ENCODE data around the gene TTC33. TPM values are rescaled to one million over a fixed set of nuclear protein-coding genes. Genes with fewer than 3 reads are reported as not detected.

The TTC33 gene
- total RNA-seq, 1 donor from 2014 or later, result 20.1 TPM

DNA sequence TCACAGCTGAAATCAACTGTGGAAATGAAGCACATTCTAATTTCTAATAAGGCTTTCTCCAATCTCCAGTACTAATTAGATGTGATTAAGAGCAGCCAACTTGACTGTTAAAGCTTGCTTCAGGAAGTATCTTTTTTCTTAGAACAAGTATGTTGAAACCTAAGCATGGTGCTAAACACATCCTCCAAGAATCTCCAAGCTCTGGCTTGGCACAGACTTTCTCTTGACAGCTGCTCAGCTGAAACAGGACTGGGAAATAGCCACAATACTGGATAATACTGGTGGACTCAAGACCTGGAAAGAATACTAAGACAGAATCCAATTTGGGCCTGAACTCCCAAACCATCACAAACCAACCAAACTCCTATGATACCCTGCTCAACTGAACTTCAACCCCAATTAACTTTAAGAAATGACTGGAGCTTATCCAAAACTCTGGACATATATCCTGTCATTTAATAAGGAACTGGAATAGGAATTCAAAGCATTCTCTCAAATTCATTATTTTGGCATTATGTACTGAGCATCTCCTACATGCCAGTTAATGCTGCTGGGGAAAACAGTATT lies 26.2 kb upstream of the TTC33 start:
- H3K9me3 Mint-ChIP-seq, result no peaks in the 10 kb centered on the region
- H3K4me3 Mint-ChIP-seq, result no peak overlapping the region
- TF ChIP-seq CTCF (IDR thresholded peaks at IDR 0.05; ENCODE audit: unreplicated experiment), result no peak
- peak overlapping the region; percentile 34 for H3K27ac Mint-ChIP-seq
- H3K27me3 Mint-ChIP-seq (ENCODE audit: low read depth), result no peaks in the 10 kb centered on the region
- peaks cover 8% of the 10 kb centered on the region for H3K36me3 Mint-ChIP-seq
- no peak for DNase-seq (ENCODE audit: low spot score in 2 of 2, unreplicated experiment in 2 of 2)
- H3K4me1 Mint-ChIP-seq, result peaks cover 13% of the 10 kb centered on the region

- H3K27ac Mint-ChIP-seq, result no peak overlapping the region
- TF ChIP-seq CTCF (IDR thresholded peaks at IDR 0.05; ENCODE audit: unreplicated experiment), result no peak
These were observed 25.1 kb upstream of the TTC33 start for GRCh38 chr5:40780858-40781257.

GRCh38 chr5:40780199-40780598 lies 24.4 kb upstream of the TTC33 start:
- Mint-ChIP-seq H3K27me3 (ENCODE audit: low read depth) (no peaks in the 10 kb centered on the region), H3K9me3 (no peaks in the 10 kb centered on the region), H3K4me1 (peaks cover 29% of the 10 kb centered on the region), H3K27ac (no peak overlapping the region), H3K36me3 (peaks cover 7% of the 10 kb centered on the region), H3K4me3 (no peak overlapping the region)
- DNase-seq (ENCODE audit: low spot score in 2 of 2, unreplicated experiment in 2 of 2), result no peak
- no peak for TF ChIP-seq CTCF (IDR thresholded peaks at IDR 0.05; ENCODE audit: unreplicated experiment)

More at GRCh38 chr5:40780858-40781257, 25.1 kb upstream of the TTC33 start:
- Mint-ChIP-seq H3K4me1 (peaks cover 22% of the 10 kb centered on the region), H3K36me3 (peaks cover 9% of the 10 kb centered on the region), H3K9me3 (no peaks in the 10 kb centered on the region), H3K27me3 (ENCODE audit: low read depth) (no peaks in the 10 kb centered on the region), H3K4me3 (no peak overlapping the region)
- no peak for DNase-seq (ENCODE audit: low spot score in 2 of 2, unreplicated experiment in 2 of 2)

GRCh38 chr5:40779561-40779960 lies 23.8 kb upstream of the TTC33 start:
- Mint-ChIP-seq H3K36me3 (peaks cover 7% of the 10 kb centered on the region), H3K9me3 (no peaks in the 10 kb centered on the region), H3K4me1 (peaks cover 34% of the 10 kb centered on the region), H3K27ac (no peak overlapping the region), H3K27me3 (ENCODE audit: low read depth) (no peaks in the 10 kb centered on the region), H3K4me3 (no peak overlapping the region)
- DNase-seq (ENCODE audit: low spot score in 2 of 2, unreplicated experiment in 2 of 2), result no peak
- no peak for TF ChIP-seq CTCF (IDR thresholded peaks at IDR 0.05; ENCODE audit: unreplicated experiment)

GRCh38 chr5:40778133-40778532 lies 22.4 kb upstream of the TTC33 start:
- H3K27ac Mint-ChIP-seq, result no peak overlapping the region
- no peak for TF ChIP-seq CTCF (IDR thresholded peaks at IDR 0.05; ENCODE audit: unreplicated experiment)

DNA sequence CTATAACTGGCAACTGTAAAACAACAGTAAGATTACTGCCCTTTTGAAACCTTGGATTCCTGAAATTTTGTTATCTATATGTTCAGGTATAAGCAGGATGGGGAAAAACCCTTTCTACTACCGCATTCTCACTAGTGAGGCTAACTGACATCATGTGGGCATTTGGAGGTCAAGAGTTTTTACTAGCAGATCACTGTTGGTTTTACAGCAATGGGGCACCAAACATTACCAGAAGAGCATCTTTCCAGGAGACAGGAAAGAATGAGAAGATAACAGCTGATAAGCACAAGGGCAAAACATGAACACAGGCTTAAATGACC lies 20.9 kb upstream of the TTC33 start:
- Mint-ChIP-seq H3K4me3 (no peak overlapping the region), H3K36me3 (peaks cover 14% of the 10 kb centered on the region), H3K27me3 (ENCODE audit: low read depth) (no peaks in the 10 kb centered on the region), H3K4me1 (peaks cover 27% of the 10 kb centered on the region), H3K9me3 (no peaks in the 10 kb centered on the region), H3K27ac (peak overlapping the region; percentile 18)
- no peak for DNase-seq (ENCODE audit: low spot score in 2 of 2, unreplicated experiment in 2 of 2)
- no peak for TF ChIP-seq CTCF (IDR thresholded peaks at IDR 0.05; ENCODE audit: unreplicated experiment)

More at GRCh38 chr5:40778133-40778532, 22.4 kb upstream of the TTC33 start:
- no peak overlapping the region for H3K4me3 Mint-ChIP-seq
- no peaks in the 10 kb centered on the region for H3K27me3 Mint-ChIP-seq (ENCODE audit: low read depth)
- H3K36me3 Mint-ChIP-seq, result peaks cover 11% of the 10 kb centered on the region
- peaks cover 31% of the 10 kb centered on the region for H3K4me1 Mint-ChIP-seq
- no peak for DNase-seq (ENCODE audit: low spot score in 2 of 2, unreplicated experiment in 2 of 2)
- H3K9me3 Mint-ChIP-seq, result no peaks in the 10 kb centered on the region
